ENCODE results near the gene EPB41L5. TPM values are rescaled to one million over a fixed set of nuclear protein-coding genes. Genes with fewer than 3 reads are reported as not detected.

EPB41L5 gene
- total RNA-seq, 2 donors from 2014 or later, result 44.9 to 51.0 TPM

DNA sequence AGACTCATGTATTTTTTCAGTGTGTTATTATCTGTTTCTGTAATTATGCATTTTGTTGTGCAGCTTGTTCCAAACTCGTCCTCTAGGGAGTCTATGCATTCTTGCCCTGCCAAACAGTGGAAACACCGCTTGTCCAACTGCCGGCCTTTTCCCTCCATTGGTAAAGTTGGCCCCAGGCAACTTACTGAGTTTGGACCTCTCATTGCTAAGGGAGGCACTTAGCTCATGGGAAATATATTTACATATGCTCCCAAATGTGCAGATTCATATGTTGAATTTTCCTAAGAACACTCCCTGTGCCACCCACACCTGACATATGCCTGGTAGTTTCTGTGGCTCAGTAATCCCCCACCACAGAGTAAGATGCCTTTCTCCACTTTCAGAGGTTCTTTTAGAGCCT, 112.3 kb downstream of the EPB41L5 start:
- no peaks in the 10 kb centered on the region for H3K4me1 ChIP-seq (ENCODE audit: control insufficient read depth, insufficient read depth, low read length)
- Mint-ChIP-seq H3K9me3 (peaks cover 7% of the 10 kb centered on the region), H3K27me3 (ENCODE audit: insufficient read depth) (no peaks in the 10 kb centered on the region), H3K27ac (no peak overlapping the region), H3K36me3 (ENCODE audit: low read depth) (peaks cover 16% of the 10 kb centered on the region), H3K4me1 (no peaks in the 10 kb centered on the region), H3K4me3 (no peak overlapping the region)
- WGBS, 2 experiments (ENCODE audit: insufficient coverage in 1 of 2, insufficient read length in 1 of 2), result 95 to 96% methylated on average over 3 of the region's 3 CpGs
- peaks cover 26% of the 10 kb centered on the region for H3K36me3 ChIP-seq (ENCODE audit: control insufficient read depth, insufficient read depth, low read length)
- H3K27ac ChIP-seq (ENCODE audit: low read depth, low read length), result no peak overlapping the region
- H3K4me3 ChIP-seq (ENCODE audit: low read length), result no peak overlapping the region
- TF ChIP-seq, protein P1, sequence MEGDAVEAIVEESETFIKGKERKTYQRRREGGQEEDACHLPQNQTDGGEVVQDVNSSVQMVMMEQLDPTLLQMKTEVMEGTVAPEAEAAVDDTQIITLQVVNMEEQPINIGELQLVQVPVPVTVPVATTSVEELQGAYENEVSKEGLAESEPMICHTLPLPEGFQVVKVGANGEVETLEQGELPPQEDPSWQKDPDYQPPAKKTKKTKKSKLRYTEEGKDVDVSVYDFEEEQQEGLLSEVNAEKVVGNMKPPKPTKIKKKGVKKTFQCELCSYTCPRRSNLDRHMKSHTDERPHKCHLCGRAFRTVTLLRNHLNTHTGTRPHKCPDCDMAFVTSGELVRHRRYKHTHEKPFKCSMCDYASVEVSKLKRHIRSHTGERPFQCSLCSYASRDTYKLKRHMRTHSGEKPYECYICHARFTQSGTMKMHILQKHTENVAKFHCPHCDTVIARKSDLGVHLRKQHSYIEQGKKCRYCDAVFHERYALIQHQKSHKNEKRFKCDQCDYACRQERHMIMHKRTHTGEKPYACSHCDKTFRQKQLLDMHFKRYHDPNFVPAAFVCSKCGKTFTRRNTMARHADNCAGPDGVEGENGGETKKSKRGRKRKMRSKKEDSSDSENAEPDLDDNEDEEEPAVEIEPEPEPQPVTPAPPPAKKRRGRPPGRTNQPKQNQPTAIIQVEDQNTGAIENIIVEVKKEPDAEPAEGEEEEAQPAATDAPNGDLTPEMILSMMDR (conservative IDR thresholded peaks at IDR 0.05), result no peak
- no peak for DNase-seq
- H3K9ac ChIP-seq (ENCODE audit: extremely low read depth, low read length, poor library complexity, severe bottlenecking), result no peak overlapping the region
- H3K9me3 ChIP-seq (ENCODE audit: control insufficient read depth, low read length), result no peaks in the 10 kb centered on the region
- no peaks in the 10 kb centered on the region for H3K27me3 ChIP-seq (ENCODE audit: control insufficient read depth, insufficient read depth, low read length, poor library complexity, severe bottlenecking)

DNA sequence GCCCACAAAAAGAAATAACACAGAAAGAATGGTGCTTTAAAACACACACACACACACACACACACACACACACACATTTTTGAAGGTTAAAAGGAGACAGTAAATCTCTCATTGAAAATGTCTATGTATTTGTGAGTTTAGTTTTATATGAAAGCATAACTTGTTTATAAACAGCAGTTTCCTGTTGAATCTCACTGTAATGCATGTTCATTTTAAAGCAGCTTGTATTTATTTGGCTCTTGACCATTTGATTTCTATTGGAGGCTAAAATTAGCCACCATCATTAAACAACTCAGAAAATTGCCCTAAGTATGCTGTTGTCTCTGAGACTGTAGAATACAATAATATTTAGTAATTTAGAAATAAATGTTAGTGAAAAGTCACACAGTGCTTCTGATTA, 115.3 kb downstream of the EPB41L5 start:
- Mint-ChIP-seq H3K9me3 (no peaks in the 10 kb centered on the region), H3K36me3 (ENCODE audit: low read depth) (peaks cover 19% of the 10 kb centered on the region), H3K4me1 (no peaks in the 10 kb centered on the region), H3K4me3 (no peak overlapping the region), H3K27ac (no peak overlapping the region), H3K27me3 (ENCODE audit: insufficient read depth) (no peaks in the 10 kb centered on the region)
- TF ChIP-seq, protein P1 (conservative IDR thresholded peaks at IDR 0.05), result no peak
- Histone ChIP-seq H3K36me3 (ENCODE audit: control insufficient read depth, insufficient read depth, low read length) (peaks cover 49% of the 10 kb centered on the region), H3K4me1 (ENCODE audit: control insufficient read depth, insufficient read depth, low read length) (no peaks in the 10 kb centered on the region), H3K9ac (ENCODE audit: extremely low read depth, low read length, poor library complexity, severe bottlenecking) (no peak overlapping the region), H3K27ac (ENCODE audit: low read depth, low read length) (no peak overlapping the region), H3K27me3 (ENCODE audit: control insufficient read depth, insufficient read depth, low read length, poor library complexity, severe bottlenecking) (no peaks in the 10 kb centered on the region), H3K9me3 (ENCODE audit: control insufficient read depth, low read length) (no peaks in the 10 kb centered on the region), H3K4me3 (ENCODE audit: low read length) (no peak overlapping the region)
- DNase-seq, result no peak

- Histone ChIP-seq H3K36me3 (ENCODE audit: control insufficient read depth, insufficient read depth, low read length) (peaks cover 84% of the 10 kb centered on the region), H3K27me3 (ENCODE audit: control insufficient read depth, insufficient read depth, low read length, poor library complexity, severe bottlenecking) (no peaks in the 10 kb centered on the region), H3K4me3 (ENCODE audit: low read length) (no peak overlapping the region), H3K27ac (ENCODE audit: low read depth, low read length) (no peak overlapping the region), H3K9ac (ENCODE audit: extremely low read depth, low read length, poor library complexity, severe bottlenecking) (no peak overlapping the region), H3K4me1 (ENCODE audit: control insufficient read depth, insufficient read depth, low read length) (no peaks in the 10 kb centered on the region), H3K9me3 (ENCODE audit: control insufficient read depth, low read length) (peaks cover 31% of the 10 kb centered on the region)
- Mint-ChIP-seq H3K36me3 (ENCODE audit: low read depth) (peaks cover 48% of the 10 kb centered on the region), H3K27me3 (ENCODE audit: insufficient read depth) (no peaks in the 10 kb centered on the region), H3K27ac (no peak overlapping the region), H3K4me3 (no peak overlapping the region), H3K9me3 (peaks cover 13% of the 10 kb centered on the region), H3K4me1 (peaks cover 3% of the 10 kb centered on the region)
- 88 to 95% methylated on average over 2 to 5 of the region's 5 CpGs for WGBS, 2 experiments (ENCODE audit: insufficient coverage in 1 of 2, insufficient read length in 1 of 2)
- TF ChIP-seq, protein P1 (conservative IDR thresholded peaks at IDR 0.05), result no peak
- no peak for DNase-seq
Measured at GRCh38 chr2:120132190-120132589, 119.3 kb downstream of the EPB41L5 start.

All from endodermal cell (in vitro differentiated cells).